Activated CD8-positive, alpha-beta memory T cell treated with anti-CD3 and anti-CD28 coated beads for 24 hours (primary cell): ENCODE results near the gene TP73.

Experiments used
- DNase-seq: peaks from one replicate; pipeline ENCODE4 v3.0.0-alpha.2; 2020

Gene TP73

GRCh38 chr1:3772027-3772714, 119.9 kb downstream of the TP73 start:
- DNase-seq, result peak; percentile 91

DNA sequence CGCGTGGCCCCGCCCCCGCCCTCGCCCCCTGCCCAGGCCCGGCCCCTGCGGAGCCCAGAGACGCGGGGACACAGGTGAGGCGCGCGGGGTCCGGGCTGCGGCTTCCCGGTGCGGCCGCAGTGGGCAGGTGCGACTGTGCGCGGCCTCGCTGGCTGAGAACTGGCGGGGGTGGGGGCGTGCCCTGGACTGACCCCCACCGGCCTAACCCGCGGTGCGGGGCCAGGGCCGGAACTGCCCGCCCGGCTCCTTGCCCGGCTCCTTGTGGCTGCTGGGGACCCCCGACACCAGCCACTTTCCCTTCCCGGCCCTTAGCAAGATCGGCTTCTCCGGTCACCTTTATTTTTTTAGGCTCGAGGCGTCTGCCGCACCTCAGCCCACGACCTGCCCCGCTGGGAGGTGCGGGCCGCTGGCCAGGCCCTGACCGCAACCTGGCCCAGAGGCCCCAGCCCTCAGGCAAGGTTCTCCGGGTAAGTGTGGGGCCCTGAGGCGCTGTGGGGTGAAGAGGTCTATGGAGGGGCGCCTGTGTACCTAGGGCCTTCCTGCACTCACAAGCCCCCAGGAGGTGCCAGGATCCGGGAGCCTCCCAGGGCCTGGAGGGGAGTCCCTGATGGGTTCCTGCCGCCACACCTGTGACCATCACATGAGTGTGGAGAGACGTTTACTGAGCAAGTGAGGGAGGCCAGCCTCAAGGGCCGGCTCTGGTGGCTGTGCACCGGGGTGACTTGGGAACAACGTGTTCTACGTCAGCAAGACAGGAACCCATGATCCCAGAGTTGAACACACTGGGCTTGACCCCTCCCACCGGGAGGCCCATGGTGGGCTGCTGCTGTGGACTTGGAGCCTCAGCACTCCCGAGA, 120.6 kb downstream of the TP73 start, which contains the start of gene SMIM1:
Gene SMIM1, plus strand, starts transcription at position 35 of the 857 bp plus-strand sequence. CDS start 2,625 bp downstream, outside the sequence.
- peak; percentile 68 for DNase-seq

- no peak for DNase-seq
Measured at GRCh38 chr1:3773572-3774275, 121.4 kb downstream of the TP73 start.

DNA sequence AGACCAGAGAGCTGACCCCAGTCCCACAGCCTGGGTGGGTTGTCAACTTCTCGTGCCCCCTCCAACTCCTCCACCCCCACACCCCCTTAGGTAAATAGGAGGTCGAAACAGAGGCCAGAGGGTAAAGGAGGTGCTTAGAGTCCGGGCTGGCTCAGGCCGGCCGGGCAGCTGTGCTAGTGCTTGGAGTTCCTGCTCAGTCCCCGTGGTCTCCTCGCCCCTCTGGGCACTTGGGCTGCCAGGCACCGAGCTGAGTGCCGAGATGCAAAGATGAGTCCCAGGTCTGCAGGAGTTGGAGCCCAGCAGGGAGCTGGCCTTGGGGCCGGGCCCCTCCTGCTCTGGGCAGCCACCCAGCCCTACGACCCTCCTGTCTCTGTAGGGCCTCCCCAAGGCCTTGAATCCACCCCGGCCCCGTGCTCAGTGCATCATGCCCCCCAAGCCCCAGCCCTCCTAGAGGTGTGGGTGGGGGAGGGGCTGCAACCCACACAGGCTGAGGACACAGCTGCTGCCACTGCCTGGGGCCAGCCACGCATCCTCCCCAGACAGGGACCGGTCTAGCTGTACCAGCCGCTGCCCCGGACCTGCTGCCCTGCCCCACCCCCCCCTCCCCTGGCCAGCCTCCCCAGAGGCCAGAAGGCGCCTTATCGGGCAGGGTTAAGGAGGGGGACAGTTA, 122.1 kb downstream of the TP73 start:
- DNase-seq, result no peak

DNA sequence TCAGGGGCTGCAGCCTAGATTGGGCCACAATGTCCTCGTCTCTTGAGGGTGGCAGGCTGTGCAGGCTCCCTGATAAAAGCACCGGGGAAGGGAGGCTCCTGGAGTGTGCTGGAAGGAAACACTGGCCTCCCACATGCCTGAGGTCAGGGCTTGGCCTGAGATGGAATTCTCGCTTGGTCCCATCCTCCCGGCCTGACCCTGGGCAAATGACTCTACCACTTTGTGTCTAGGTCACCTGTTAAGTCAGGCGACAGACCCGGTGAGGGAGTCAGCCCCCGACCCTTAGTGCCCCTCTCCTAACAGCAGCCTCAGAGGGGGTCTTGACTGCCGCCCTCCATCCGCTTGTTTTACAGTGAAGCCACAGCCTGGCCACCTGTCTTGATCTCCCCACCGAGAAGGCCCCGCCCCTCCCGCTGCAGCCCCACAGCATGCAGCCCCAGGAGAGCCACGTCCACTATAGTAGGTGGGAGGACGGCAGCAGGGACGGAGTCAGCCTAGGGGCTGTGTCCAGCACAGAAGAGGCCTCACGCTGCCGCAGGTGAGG, 122.7 kb downstream of the TP73 start:
- no peak for DNase-seq

GRCh38 chr1:3775490-3776230, 123.3 kb downstream of the TP73 start:
- peak; percentile 67 for DNase-seq

- DNase-seq, result no peak
Measured at GRCh38 chr1:3776231-3776961, 124.1 kb downstream of the TP73 start.

GRCh38 chr1:3777078-3777547, 124.8 kb downstream of the TP73 start:
- DNase-seq, result no peak

DNA sequence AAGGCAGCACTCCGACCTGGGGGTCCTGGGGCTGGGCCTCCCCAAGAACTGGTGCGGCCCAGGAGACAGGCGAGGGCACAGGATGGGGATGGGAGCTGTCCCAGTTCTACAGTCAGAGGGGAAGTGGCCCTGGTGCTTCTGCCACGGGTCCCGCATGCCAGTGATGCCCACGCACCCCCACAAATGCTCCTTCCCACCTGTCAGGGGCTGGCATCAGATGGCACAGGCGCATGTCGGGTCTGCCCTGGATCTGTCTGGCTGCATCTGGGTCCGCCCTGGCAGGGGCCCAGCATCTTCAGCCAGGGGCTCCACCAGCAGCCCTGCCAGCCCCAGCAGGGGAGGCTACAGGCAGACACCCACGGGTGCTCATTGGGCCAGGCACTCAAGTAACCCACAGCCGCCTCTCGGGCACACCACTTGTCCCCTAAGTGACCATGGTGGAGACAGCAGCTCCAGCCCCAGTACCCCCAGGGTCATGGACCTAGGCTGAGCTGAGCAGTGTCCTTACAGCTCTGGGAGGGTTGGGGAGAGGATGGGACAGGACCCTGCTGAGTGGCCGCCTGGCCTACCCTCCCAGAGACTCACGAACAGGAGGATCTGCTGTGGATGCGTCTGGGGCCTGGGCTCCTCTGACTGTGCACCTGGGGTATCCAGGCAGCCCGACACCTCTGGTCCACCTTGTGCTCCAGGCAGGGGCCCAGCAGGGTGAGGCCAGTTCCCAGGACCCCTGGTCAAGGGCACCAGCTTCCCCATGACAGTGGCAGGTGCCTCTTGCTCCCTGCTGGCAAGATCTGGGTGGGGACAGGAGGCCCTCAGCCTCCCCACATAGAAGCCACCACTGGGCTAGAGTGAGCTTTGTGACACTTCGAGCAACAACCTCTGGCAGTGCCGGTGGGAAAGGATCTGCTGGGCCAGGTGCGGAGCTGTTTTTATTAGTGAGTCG, 125.6 kb downstream of the TP73 start:
- no peak for DNase-seq

DNA sequence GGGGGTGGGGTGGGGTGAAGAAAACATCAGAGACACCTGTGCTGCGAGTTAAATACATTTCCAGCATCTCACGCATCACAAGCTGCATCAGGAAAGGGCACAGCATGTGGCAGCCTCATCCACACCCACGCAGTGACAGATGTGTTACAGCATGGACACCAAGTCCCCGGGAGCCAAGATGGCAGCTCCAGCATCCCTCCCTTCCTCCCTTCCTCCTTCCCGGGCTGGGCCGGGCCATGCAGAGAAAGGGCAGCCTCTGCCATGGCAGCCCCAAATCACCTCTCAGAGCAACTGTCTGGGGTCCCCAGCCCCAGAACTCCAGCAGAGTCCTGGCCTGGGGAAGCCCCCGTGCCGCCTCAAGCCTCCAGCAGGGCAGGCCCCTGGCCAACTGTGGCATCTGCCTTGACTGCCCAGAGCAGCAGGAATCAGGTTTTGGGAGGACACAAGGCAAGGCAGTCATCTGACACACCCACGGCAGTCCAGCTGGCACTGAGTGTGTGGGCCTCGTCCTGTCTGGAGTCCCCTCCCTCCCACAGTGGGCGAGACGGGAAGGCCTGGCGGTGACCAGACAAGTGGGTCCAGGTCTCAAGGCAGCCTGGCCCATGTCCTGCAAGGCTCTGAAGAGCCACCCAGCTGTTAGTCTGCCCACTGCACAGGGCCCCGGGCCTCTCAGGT, 126.4 kb downstream of the TP73 start:
- DNase-seq, result no peak

DNA sequence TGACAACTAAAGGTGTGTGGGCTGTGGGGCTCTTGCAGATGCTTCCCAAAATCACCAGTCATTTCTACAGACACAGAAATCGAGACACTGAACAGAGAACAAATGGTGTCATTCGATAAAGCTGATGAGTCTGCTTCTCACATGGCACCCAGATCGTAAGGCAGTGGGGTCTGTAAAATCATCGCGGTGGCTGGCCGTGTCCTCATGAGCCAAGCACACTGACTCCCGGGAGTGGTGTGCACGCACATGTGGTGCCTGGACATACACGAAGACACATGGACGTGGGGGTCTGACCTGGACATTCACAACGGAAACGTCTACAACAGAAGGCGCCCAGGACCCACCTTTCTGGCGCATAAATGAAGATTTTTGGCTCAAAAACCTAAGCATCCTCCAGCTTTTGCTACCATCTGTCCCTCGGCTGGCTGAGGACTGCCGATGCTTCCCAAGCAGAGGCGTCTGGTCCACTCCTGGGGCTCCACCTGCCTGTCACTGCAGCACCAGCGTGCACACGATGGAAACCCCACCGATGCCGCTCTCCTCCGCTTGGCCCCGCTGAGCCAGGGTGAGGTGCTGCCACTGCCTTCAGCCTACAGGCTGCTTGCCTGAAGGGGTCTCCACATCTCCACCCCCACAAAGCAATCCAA, 127.1 kb downstream of the TP73 start:
- DNase-seq, result no peak

GRCh38 chr1:3779912-3780416, 127.6 kb downstream of the TP73 start:
- DNase-seq, result no peak

GRCh38 chr1:3780901-3781300, 128.6 kb downstream of the TP73 start:
- no peak for DNase-seq

DNA sequence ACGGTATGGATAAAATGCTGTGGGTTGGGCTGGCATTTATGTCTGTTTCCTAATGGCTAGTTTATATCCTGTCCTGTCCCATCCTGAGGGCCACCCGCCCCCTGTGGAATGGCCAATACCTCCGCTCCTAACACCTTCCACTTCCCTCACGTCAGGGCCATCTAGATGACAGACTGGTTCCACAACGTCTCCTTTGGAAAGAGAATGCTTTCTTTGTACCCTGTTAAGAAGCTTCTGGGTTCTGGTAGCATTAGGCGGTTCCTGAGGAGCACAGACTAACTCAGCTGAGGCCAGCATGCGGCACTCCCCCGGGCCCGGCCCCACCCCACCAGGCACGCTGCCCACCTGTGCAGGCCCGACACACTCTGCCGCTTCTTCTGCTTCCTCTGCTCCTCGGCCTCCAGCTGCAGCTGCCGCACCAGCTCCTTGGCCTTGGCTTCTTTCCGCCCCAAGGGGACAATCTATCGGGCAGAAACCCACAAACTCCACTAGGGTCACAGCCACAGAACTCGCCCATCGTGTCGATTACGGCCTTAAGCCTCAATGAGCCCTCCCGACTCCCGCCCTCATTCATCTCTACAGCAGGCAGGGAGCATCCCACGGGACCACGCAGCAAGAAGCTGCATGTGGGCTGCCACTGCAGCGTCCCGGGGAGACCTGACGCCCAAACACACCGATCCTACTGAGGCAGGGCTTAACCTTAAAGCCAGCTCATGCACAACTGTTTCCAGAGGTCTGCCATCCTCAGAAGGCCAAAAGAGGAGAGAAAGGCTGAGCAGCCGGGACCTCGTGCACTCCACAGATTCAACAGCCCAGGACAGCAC, 131.5 kb downstream of the TP73 start:
- no peak for DNase-seq

DNA sequence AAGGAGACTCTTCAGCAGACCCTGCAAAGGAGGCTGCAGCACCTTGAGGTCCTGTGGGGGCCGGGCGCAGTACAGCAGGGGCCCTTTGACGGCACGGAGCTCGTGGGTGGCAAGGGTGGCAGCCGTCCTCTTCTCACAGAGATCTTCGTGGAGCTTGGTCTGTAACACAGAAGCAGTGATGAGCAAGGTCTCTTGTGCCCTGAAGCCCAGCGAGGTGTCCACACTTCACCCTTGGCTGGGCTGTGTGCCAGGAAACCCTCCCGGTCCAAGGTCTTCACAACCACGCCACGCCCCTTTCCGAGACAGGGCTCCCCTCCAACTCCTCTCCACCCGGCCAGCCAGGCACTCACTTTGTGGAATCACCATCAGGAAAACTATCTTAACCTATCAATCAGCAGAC, 132.7 kb downstream of the TP73 start:
- DNase-seq, result no peak

DNA sequence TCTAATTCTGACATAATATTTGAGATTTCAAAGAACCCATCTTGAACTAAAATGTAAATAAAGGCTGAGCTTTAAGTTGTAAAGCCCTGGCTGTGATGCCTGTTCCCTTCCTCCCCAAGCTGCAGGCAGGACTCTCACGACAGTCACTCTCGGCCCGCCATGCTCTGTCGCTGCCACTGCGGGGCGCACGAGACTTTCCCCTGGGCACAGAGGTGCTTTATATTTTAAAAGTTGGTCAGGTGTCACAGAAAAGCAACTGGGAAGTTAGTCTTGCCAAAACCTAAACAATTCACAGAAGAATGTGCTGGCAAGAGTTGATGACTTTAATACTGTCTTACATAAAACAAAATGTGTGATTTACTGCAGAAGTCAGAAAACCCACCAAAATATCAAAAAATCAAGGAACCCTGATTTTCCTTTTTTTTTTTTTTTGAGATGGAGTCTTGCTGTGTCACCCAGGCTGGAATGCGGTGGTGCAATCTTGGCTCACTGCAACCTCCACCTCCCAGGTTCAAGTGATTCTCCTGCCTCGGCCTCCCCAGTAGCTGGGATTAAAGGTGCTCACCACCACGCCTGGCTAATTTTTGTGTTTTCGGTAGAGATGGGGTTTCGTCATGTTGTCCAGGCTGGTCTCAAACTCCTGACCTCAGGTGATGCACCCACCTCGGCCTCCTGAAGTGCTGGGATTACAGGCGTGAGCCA, 133.3 kb downstream of the TP73 start:
- DNase-seq, result no peak
